Hematopoietic multipotent progenitor cell treated with erythropoietin and hydrocortisone succinate and interleukin-3 and kit ligand, for 4 days (in vitro differentiated cells): Measurements from ENCODE around the gene AP1AR.
A peak's percentile ranks its signal among the peaks of the same experiment; 100 is the strongest.

Source experiments
- DNase-seq: peaks from one replicate; pipeline ENCODE4 v3.0.0-alpha.2; 2015

Gene AP1AR

DNA sequence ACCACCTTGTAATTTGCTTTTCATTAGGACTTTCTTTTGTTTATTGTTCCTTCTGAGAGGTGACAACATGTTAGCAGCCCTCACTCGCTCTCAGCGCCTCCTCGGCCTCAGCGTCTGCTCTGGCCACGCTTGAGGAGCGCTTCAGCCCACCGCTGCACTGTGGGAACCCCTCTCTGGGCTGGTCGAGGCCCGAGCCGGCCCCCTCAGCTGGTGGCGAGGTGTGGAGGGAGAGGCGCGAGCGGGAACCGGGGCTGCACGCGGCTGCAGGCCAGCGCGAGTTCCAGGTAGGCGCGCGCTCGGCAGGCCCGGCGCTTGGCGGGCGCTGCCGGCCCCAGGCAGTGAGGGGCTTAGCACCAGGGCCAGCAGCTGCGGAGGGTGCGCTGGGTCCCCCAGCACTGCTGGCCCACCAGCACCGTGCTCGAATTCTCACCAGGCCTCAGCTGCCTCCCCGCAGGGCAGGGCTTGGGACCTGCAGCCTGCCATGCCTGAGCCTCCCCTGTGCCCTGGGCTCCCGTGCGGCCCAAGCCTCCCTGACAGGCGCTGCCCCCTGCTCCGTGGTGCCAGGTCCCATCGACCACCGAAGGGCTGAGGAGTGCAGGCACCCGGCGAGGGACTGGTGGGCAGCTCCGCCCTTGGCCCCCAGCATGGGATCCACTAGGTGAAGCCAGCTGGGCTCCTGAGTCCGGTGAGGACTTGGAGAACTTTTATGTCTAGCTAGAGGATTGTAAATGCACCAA is 9.2 kb upstream of the AP1AR start:
- DNase-seq = no peak

DNA sequence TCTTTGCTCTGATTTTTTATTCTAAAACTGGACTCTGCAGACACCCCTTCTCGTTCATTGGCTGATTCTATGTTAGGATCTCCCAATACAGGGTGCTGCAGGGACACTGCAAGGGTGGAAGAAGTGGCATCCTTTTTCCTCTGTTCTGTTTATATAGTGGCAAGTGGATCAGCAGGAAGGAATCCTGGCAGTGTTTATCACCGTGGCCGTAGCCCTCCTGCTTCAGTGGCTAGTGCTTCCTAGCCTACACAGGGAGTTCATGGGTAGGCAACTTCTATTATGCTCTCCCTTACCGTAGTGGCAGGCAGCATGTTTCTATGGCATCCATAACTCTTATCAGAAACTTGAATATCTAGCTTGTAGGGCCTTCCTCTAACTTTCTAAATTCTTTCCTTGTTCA is 6.4 kb upstream of the AP1AR start:
- no peak for DNase-seq

DNA sequence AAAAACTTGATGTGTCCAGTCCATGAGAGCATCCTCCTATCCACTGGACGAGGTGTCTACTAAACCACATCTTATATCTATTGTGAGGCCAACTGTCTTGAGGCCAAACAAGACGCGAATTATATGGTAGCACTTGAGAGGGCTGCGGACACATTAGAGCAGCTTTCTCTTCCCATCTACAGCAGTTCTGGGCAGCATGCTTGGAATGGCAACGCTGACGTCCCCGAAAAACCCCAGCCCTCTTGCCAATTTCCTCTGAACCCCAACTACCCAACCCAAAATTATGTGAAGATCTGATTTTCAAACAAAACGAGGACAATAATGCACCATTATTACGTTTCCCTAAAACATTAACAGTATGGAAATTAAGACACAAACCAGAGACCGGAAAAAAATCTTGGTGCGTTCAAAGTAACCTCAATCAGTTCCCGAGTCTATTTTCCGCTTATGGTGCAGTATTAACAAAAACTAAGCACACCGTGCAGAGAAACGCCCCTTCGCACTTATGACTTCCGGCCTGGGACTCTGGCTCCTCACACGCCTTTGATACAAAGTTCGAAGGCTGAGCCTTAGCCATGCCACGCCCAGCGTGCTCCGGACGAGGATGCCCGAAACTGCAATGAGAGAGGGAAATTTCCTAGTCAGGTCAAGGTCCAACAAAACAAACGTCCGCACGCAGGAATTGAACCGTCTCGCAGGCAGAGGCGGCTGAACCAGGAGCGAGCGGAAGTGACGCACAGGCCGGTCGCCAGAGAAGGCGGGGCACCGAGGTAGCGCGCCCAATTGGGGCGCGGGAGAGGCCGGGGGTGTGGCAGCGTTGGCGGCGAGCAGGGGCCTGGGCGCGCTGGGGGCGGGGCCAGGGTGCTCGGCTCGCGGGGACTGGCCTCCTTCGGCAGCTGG is 458 bp upstream of the AP1AR start:
- peak; percentile 98 for DNase-seq

DNA sequence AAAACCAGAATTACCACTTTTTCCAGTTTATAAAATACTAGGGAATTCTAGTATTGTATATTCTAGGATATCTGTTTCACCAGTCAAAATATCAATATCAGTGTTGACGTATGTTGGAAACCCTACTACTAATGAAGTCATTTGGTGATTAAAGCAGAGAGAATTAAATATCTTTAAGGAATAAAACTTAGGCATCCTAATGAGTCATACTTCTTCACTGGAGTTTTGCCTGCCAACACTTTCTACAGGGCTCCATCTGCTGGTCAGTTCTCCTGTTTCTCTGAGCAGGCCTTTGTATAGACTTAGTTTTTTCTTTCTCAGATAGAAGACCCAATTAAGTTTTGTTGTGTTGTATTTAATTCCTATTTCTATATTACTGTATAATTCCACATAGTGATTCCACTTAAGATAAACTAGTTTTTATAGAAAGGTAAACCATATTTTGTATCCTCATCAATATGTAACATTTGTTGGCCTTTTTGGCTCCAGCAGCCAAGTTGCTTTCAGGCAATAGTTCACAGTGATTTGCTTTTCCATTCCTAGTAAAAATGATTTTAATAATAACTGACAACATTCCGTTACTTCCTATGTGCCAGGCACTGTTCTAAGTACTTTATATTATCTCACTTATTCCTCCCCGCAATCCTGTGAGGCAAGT is 3.5 kb downstream of the AP1AR start:
- peak; percentile 85 for DNase-seq

DNA sequence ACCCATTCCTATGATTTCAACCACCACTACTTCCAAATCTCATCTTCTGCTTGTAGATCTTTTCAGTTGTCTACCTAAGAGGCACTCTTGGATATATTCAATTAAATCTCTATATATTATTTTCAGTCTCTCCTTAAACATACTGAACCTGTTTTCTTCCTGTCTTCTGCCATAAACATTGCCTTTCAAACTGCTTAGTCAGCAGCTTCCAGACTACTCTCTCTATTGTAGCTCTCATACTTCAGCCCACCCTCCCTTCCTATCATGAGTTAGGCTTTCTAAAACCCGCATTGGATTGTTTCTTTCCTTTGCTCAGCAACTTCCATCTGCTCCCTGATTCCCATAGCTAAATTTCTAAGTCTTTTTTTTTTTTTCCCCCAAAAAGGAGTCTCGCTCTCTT is 4.5 kb downstream of the AP1AR start:
- no peak for DNase-seq

DNA sequence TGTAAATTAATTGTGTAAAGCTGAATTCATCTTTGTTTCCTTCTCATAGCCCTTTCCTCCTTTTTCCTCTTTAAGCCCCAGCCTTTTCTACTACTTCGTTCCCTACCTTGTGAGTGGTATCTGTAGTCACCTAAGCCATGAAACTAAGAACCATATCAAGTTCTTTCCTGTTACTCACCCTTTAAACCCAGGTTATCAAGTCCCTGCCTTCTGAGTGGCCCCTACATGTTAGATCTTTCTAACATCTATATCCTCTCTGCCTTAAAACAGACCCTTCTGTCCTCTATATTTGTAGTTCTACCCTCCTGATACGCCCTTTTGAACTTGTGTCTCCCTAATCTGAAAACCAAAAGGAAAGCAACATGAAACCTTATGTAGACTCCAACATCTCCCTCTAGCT is 7.2 kb downstream of the AP1AR start:
- no peak for DNase-seq

DNA sequence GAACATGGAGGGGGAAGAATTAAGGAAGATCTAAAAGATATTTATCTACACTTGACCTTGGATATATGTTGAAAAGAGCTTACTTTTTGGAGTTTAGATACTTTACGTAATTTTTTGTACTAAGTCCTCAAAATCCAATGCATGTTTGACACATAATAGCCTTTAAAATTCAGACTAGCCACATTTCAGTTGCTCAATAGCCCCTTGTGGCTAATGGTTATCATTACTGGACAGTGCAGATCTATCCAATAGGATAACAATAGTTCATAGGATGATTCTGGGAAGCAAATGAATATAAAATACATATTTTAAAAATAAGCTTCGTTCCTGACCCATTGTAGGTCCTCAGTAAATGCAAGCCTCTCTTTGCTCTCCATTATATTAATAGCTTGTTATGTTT is 13.8 kb downstream of the AP1AR start:
- DNase-seq = no peak

DNA sequence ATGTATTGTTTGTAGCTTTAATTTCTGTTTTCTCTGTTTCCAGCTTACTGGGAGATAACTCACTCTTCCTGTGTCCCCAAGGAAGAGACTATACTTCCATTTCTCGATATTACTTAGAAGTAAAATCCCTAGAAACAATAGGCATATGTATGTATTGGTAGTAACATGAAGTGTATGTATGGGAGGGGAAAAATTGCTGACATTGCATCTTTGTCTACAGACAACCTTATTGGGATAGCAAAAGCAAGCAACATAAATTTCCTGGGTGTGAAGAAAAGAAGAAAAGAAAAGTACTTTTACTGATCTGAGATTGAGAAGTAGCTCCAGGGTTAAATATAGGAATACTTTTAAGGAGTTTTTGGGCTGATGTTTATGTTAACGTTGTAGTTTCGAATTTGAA is 15.4 kb downstream of the AP1AR start:
- no peak for DNase-seq

DNA sequence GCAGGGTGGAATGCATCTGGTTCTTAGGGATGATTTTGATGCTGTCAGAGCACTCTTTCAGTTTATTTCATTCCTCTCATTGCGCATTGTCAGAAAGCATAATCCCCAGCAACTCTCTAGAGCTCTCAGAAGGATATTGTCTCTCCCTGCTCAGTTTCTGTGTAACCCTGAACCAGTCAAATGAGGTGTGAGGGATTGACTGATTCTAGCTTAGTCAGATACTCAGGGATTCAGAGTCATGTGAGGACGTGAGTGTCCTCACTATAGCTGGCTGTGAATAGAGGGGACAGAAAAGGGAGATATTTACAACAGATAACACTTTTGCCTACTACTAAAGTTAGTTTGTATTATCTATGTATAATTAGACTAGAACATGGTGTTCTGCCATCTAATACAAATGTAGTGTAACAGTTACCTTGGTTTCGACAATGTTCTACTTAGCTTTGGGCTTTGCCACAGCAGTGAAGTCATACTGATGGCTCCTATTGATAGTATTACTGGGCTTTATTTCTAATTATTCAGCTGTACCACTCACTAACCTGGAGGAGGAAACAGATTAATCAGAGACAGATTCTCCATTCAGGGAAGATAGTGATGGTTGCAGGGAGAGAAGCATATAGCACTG is 19.5 kb downstream of the AP1AR start:
- peak; percentile 35 for DNase-seq

DNA sequence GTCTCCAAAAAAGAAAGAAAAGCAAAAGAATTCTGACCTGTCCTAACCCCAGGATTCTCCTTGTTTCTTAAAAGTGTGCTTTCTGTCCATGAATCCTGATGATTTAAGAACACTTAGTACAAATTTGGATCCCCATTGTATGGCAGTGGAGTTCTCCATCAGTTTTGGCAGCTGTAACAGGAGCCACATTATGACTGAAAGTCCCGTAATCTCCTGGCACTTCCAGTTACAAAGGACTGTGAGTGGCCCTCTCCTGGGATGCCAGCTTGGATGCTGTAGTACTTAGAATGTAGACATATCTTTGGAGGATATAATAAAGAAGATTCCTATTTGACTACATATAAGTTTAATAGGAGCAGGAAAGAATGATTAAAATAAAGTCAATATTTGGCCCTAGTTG is 20.6 kb downstream of the AP1AR start:
- DNase-seq = no peak

DNA sequence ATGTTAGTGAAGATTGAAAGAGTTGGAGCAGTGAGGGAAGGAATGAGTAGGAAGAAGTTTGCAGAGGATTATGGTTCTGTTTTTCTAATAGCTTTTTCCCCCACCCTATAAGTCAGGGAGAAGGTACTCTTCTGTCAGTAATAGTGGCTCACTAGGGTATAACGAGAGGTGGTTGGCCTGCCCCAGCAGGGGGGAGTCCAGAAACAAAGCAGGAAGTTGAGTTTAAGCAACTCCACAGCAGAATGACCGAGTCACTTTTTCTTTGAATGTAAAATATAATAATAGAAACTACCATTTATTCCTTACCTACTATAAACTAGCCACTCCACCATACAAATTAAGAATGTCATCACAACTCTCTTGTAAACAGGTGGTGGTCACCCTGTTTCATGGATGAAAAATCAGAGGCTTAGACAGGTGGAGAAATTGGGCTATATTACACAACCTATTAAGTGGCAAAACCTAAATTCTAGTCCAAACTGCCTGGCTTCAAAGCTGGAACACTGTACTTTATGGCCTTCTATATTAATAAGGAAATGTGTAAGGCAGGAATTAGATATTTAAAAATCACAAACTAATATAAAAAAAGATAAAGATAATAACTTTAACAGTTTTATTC is 21.9 kb downstream of the AP1AR start:
- DNase-seq = peak; percentile 52

DNA sequence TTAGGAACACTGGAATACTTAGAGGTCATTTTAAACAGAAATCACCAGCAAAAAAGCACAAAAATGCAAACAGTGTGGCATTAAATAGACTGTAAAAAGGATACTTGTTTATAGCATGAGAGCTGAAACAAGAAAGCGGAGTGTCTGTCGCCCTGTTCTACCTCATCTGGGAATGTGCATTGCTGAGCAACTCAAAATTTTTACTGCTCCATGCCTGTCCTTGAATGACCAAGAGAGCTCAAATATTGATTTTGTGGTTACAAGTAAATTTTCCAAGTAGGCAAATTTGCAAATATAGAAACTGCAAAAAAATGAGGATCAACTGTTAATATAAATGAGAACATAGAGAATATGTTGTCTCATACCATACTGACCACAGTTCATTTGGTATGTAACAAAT is 25.5 kb downstream of the AP1AR start:
- no peak for DNase-seq

DNA sequence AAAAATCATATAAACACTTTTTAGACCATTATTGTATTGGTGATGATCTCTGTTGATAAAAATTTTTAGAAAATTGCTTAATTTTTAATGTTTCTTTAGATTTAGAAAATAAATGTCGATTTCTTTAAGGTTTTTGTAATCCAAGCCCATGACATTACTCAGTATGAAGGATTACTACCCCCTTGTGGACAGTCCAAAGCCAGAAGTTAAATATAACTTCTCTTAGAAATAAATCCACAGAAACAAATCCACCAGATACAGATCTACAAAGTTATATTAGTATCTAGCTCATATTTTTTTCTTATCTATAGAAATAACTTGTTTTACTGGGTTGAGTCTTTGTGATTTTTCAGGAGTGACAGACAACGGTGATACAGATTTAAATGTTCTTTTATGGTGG is 35.2 kb downstream of the AP1AR start:
- peak; percentile 70 for DNase-seq

DNA sequence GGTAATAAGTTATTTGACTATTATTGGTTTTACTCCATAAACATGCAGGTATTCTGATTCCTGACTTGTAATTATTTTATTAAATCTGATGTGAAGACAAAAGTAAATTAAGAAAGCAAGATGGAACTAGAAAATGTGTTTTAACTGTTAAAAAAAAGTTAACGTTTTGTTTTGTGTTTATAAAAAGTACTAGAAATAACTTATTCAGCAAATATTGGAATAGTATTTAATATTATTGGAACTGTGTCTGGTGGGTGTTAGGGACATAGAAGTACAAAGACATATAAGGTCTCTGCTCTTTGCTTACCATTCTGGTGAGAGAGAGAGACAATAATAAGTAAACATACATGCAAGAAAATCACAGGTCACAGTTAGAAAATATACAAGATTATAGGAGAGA is 38.5 kb downstream of the AP1AR start:
- DNase-seq = no peak

DNA sequence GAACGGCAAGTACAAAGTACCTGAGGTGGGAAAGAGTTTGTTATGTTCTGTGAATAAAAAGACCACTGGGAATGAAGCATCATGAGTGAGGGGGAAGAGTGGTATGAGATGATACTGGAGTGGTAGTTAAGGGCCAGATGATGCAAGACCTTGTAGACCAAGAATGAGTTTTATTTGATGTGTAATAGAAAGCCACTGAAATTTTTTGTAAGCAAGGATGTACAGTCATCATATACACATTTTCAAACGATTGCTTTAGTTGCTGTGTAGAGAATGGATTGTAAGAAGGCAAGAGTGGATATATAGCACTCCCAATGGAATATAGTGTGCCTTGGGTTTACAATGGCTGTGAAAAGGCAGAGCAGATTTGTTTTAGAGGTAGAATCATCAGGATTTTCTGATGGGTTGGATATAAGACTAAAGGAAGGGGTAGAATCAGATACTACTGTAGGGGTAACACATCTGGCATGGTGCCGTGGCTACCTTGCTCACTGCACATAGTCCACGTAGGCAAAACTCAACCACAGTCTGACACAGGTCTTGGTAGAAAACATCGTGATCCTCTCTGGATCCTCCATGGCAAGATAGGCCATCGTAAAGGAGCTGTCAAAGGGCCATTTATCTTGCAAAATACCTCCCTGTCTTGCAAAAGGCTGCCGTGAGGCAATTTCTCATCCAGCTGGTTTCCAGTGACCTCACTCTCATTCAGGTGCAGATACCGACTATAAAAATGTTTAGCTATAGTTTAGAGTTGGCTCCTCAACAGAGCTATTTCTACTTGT is 39.2 kb downstream of the AP1AR start:
- no peak for DNase-seq

DNA sequence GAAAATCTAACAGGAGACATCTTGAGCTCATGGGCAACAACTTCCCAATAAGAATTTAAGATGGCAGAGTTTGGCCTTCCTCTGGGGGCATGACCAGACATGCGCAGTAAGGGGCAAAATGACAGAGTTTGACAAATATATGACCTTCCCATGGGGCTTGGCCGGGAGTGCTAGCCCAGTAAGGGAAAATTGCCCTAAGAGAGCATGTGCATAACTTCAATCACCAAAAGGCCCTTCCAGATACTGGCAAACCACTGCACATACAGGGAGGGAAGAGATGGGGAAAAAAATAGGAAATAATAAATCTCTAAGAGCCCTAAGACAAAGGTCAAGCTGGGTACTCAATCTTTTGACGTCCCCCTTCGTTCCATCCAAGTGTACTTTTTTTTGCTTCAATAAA is 40.7 kb downstream of the AP1AR start:
- DNase-seq = no peak

DNA sequence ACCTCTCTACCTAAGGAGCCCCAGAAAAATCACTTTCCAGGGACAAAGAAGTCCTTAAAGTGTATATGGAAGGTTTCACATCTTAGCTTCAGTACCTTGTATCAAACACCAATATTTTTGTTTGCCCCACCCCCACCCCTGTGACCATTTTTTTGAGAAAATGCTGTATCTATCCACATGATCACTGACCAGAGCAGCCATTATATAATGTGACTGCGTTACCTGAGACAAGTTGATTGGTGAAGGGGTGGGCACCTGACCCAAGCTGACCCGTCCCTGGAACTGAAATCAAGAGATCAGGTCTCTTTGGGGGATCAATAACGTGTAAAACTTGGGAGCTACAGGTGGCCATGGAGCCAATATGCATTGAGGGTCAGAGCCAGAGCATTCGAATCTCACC is 43.4 kb downstream of the AP1AR start:
- no peak for DNase-seq

DNA sequence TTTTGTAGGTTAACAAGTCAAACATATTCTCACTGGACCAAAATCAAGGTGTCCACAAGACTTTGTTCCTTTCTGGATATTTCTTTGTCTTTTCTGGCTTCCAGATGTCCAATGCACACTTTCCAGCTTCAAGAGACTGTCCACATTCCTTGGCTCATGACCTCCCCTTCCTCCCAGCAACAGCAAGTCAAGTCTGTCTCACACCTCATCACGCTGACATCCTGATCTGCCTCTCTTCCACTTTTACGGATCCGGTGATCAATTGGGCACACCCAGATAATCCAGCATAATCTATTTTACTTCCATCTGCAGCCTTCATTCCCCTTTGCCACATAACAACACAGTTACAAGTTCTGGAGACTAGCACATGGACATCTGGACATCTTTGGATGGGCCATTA is 44.5 kb downstream of the AP1AR start:
- DNase-seq = no peak

DNA sequence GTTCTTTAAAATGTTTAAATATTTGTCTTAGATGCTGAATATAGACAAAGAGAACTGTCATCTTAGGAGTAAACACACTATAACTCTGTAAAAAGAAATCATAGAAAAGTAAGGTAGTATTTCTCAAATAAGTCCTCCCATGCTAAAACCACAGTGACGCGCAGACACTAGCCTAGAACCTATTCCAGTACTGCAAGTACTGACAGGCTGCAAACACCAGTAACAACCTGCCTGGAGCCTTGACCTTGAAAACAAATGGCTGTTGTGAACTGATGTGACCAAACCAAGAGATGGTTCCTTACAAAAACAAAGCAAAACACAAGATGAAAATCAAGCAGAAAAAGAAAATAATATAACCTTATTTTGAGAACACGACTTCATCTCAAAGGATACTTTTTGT is 45.6 kb downstream of the AP1AR start:
- DNase-seq = no peak

DNA sequence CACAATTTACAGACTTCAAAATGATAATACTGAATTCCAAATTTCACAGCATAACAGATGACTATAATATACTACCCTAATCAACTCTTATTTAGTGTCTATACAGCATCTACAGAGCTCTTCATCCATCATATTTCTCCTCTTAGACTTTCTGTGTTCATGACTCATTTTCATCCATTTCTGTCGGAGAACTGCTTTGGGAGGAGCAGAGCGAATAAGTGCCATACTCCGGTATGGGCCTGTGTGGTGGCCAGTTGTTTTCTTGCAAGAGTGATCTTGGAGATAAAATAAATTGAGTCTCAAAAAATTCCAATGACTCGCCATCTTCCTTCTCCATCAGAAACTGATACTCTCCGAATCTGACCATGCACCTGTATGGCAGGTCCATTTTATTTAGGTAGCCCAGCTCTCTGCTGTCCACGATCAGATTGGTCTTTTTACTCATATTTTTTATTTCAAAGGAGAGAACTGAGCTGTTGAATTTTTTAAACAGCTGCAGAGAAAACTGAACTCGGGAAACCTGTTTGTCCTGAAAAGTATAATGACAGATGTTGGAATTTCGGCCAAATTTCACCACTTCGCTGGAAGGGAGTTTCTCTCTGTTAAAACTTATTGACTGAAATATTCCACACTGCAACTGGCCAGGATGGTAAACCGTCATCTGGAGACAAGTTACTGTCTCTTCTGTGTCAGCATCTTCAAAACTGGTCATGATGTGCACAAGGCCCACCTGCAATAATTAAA is 46.3 kb downstream of the AP1AR start:
- no peak for DNase-seq
